Neural progenitor cell (in vitro differentiated cells): ENCODE data around the gene ZFAND3. TPM values are rescaled to one million over a fixed set of nuclear protein-coding genes. Genes with fewer than 3 reads are reported as not detected.

Source experiments
- DNase-seq: peaks from one replicate; pipeline ENCODE4 v3.0.0-alpha.2; 2016; ENCODE audit warnings: low spot score
- H2AFZ ChIP-seq: fragments of 200-600 bp; sonication (generic); replicated peaks from 2 replicates; pipeline ENCODE4 v1.6.1; 2016; ENCODE audit warnings: antibody characterized with exemption
- H3F3A ChIP-seq: fragments of 200-600 bp; sonication (generic); 2 replicates; pipeline ENCODE4 v1.6.1; 2016; ENCODE audit warnings: antibody characterized with exemption, low read depth
- H3K27ac ChIP-seq: fragments of 200-600 bp; sonication (generic); 2 replicates; pipeline ENCODE4 v1.5.1; 2016; ENCODE audit warnings: mild to moderate bottlenecking
- H3K27me3 ChIP-seq: fragments of 200-600 bp; sonication (generic); 2 replicates; pipeline ENCODE4 v1.6.1; 2016; ENCODE audit warnings: mild to moderate bottlenecking, moderate library complexity
- H3K36me3 ChIP-seq: fragments of 200-600 bp; sonication (generic); 2 replicates; pipeline ENCODE4 v1.5.1; 2016
- H3K4me1 ChIP-seq: fragments of 200-600 bp; sonication (generic); 2 replicates; pipeline ENCODE4 v1.6.1; 2016; ENCODE audit warnings: mixed run types
- H3K4me2 ChIP-seq: fragments of 200-600 bp; sonication (generic); 2 replicates; pipeline ENCODE4 v1.6.1; 2016
- H3K4me3 ChIP-seq: fragments of 200-600 bp; sonication (generic); 2 replicates; pipeline ENCODE4 v1.5.1; 2016
- H3K79me2 ChIP-seq: fragments of 200-600 bp; sonication (generic); 2 replicates; pipeline ENCODE4 v1.6.1; 2016; ENCODE audit warnings: low read depth
- H3K9ac ChIP-seq: fragments of 200-600 bp; sonication (generic); 2 replicates; pipeline ENCODE4 v1.6.1; 2016
- H3K9me3 ChIP-seq: fragments of 200-600 bp; sonication (generic); 2 replicates; pipeline ENCODE4 v1.5.1; 2016; ENCODE audit warnings: low read depth
- H4K20me1 ChIP-seq: fragments of 200-600 bp; sonication (generic); 2 replicates; pipeline ENCODE4 v1.6.1; 2016; ENCODE audit warnings: low read depth
- H3K27ac Mint-ChIP-seq: 3 replicates; pipeline ENCODE4 v1.8.0; 2021; ENCODE audit warnings: mixed read lengths
- H3K27me3 Mint-ChIP-seq: 2 replicates; pipeline ENCODE4 v1.8.0; 2022; ENCODE audit warnings: low read depth, mild to moderate bottlenecking, inconsistent platforms, moderate library complexity, mixed read lengths; ENCODE audit not compliant: insufficient read depth
- H3K36me3 Mint-ChIP-seq: 3 replicates; pipeline ENCODE4 v1.8.0; 2021; ENCODE audit warnings: mixed read lengths
- H3K4me1 Mint-ChIP-seq: 3 replicates; pipeline ENCODE4 v1.8.0; 2021; ENCODE audit warnings: mixed read lengths
- H3K4me3 Mint-ChIP-seq: 3 replicates; pipeline ENCODE4 v1.8.0; 2021; ENCODE audit warnings: mild to moderate bottlenecking, moderate library complexity, mixed read lengths
- H3K9me3 Mint-ChIP-seq: 3 replicates; pipeline ENCODE4 v1.8.0; 2020; ENCODE audit warnings: mixed read lengths
- EZH2 ChIP-seq: fragments of 200-600 bp; sonication (generic); IDR thresholded peaks from 2 replicates; pipeline ENCODE4 v1.6.1; 2017; ENCODE audit warnings: antibody characterized with exemption, mild to moderate bottlenecking, moderate library complexity
- EZH2phosphoT487 ChIP-seq: fragments of 200-600 bp; sonication (generic); IDR thresholded peaks from 2 replicates; pipeline ENCODE4 v1.6.1; 2017; ENCODE audit warnings: antibody characterized with exemption
- total RNA-seq: library from RNA; depleted of rRNA; stranded (reverse); fragments of >200 nt; gene quantifications from 2 replicates; pipeline ENCODE4 v1.2.3, GENCODE V29; 2015; ENCODE audit warnings: low replicate concordance
- TF ChIP-seq, protein P1 (sequence below): fragments of 200-600 bp; sonication (generic); IDR thresholded peaks from 2 replicates; pipeline ENCODE4 v1.5.1; 2017; ENCODE audit warnings: antibody characterized with exemption, mild to moderate bottlenecking

The ZFAND3 gene
- total RNA-seq, 1 donor from 2014 or later, result 24.3 TPM

DNA sequence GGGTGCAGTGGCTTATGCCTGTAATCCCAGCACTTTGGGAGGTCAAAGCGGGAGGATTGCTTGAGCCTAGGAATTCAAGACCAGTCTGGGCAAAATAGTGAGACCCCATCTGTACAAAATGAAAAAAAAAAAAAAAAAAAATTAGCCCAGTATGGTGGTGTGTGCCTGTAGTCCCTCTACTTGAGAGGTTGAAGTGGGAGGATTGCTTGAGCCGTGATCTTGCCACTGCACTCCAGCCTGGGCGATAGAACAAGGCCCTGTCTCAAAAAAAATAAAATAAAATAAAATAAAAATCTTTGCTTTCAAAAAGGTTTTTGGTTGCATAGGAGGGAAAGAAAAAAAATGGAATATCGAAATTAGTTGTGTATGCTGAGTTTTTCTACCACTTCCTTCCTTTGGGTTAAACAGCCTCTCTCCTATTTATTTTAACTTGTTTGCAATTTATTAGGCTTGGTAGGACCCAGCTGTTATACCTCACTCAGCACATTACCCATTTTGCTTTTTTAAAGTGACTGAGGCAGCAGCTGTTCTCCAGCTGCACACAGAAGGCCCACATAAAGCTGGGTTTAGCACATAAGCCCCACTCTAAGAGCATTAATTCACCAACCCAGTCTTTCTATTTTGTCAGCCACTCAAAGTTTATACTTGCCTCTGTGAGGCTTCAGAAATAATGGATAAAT lies 152.3 kb downstream of the ZFAND3 start:
- H3K9ac ChIP-seq, result no peak overlapping the region
- H3K4me3 ChIP-seq, result no peak overlapping the region
- Mint-ChIP-seq H3K36me3 (peaks cover 17% of the 10 kb centered on the region), H3K9me3 (peaks cover 37% of the 10 kb centered on the region), H3K4me3 (no peak overlapping the region), H3K27me3 (no peaks in the 10 kb centered on the region), H3K27ac (no peak overlapping the region), H3K4me1 (no peaks in the 10 kb centered on the region)
- no peaks in the 10 kb centered on the region for H3K27me3 ChIP-seq
- no peaks in the 10 kb centered on the region for H3K4me1 ChIP-seq
- peaks cover 96% of the 10 kb centered on the region for H3K79me2 ChIP-seq
- H3F3A ChIP-seq, result no peaks in the 10 kb centered on the region
- no peak overlapping the region for H3K27ac ChIP-seq
- peaks cover 17% of the 10 kb centered on the region for H3K9me3 ChIP-seq
- H4K20me1 ChIP-seq, result no peaks in the 10 kb centered on the region
- no peak overlapping the region for H3K4me2 ChIP-seq
- DNase-seq, result no peak
- no peak for TF ChIP-seq EZH2
- TF ChIP-seq EZH2phosphoT487, result no peak
- TF ChIP-seq, protein P1, sequence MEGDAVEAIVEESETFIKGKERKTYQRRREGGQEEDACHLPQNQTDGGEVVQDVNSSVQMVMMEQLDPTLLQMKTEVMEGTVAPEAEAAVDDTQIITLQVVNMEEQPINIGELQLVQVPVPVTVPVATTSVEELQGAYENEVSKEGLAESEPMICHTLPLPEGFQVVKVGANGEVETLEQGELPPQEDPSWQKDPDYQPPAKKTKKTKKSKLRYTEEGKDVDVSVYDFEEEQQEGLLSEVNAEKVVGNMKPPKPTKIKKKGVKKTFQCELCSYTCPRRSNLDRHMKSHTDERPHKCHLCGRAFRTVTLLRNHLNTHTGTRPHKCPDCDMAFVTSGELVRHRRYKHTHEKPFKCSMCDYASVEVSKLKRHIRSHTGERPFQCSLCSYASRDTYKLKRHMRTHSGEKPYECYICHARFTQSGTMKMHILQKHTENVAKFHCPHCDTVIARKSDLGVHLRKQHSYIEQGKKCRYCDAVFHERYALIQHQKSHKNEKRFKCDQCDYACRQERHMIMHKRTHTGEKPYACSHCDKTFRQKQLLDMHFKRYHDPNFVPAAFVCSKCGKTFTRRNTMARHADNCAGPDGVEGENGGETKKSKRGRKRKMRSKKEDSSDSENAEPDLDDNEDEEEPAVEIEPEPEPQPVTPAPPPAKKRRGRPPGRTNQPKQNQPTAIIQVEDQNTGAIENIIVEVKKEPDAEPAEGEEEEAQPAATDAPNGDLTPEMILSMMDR, result no peak
- peaks cover 14% of the 10 kb centered on the region for H3K36me3 ChIP-seq
- no peak overlapping the region for H2AFZ ChIP-seq

DNA sequence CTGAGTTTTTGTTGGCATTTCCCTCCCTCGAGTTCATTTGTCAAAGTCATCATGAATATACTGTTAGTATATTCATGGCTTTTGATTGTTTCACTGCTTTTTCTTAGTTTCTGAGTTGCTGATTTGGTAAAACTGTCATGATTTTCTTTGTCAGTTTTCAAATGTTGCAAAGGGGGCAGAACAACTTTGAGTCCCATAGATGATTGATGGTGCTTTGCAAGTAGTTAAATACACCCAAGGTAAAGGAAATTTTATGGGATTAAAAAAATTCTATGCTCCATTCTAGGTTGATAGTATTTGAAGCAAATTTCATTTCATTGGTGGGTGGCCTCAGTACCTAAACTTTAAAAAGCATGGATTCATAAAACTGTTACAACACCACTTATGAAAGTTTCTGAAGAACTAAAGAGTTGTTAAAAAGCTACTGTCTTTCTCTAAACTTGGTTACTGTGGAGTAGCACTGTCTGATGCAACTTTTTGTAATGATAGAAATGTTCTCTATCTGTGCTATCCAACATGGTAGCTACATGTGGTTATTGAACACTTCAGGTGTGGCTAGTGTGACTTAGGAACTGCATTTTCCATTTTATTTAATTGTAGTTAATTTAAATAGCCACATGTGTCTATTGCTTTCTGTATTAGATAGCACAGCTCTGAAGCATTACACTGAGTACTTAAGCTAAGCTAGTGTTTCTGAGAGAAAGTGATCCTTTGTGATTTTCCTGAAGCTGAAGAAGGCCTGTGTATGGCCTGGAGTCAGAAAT lies 153.6 kb downstream of the ZFAND3 start:
- H3K4me2 ChIP-seq, result no peak overlapping the region
- no peaks in the 10 kb centered on the region for H3K4me1 Mint-ChIP-seq
- no peak overlapping the region for H3K4me3 Mint-ChIP-seq
- no peak overlapping the region for H3K27ac Mint-ChIP-seq
- DNase-seq, result no peak
- peaks cover 10% of the 10 kb centered on the region for H3K36me3 Mint-ChIP-seq
- no peak overlapping the region for H3K9ac ChIP-seq
- H4K20me1 ChIP-seq, result no peaks in the 10 kb centered on the region
- no peak overlapping the region for H3K27ac ChIP-seq
- H2AFZ ChIP-seq, result no peak overlapping the region
- no peaks in the 10 kb centered on the region for H3K4me1 ChIP-seq
- H3K9me3 ChIP-seq, result peaks cover 9% of the 10 kb centered on the region
- H3K4me3 ChIP-seq, result no peak overlapping the region
- H3K36me3 ChIP-seq, result peaks cover 6% of the 10 kb centered on the region
- peaks cover 30% of the 10 kb centered on the region for H3K9me3 Mint-ChIP-seq
- H3F3A ChIP-seq, result no peaks in the 10 kb centered on the region
- H3K27me3 ChIP-seq, result no peaks in the 10 kb centered on the region
- no peaks in the 10 kb centered on the region for H3K27me3 Mint-ChIP-seq
- H3K79me2 ChIP-seq, result peaks cover 96% of the 10 kb centered on the region
- TF ChIP-seq, protein P1, result no peak
- no peak for TF ChIP-seq EZH2phosphoT487

DNA sequence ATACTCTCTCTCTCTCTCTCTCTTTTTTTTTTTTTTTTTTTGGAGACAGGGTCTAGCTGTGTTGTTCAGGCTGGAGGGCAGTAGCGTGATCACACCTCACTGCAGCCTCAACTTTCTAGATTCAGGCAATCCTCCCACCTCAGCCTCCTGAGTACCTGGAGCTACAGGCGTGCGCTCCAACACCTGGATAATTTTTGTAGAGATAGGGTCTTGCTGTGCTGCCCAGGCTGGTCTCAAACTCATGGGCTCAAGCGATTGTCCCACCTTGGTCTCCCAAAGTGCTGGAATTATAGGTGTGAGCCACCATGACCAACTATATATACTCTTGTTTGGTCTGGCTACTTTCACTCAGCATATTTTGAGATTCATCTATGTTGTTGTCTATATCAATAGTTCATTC lies 154.9 kb downstream of the ZFAND3 start:
- no peaks in the 10 kb centered on the region for H3K27me3 Mint-ChIP-seq
- peaks cover 3% of the 10 kb centered on the region for H3K4me1 ChIP-seq
- H2AFZ ChIP-seq, result no peak overlapping the region
- no peaks in the 10 kb centered on the region for H3K27me3 ChIP-seq
- H3K9me3 Mint-ChIP-seq, result peaks cover 25% of the 10 kb centered on the region
- no peaks in the 10 kb centered on the region for H3F3A ChIP-seq
- no peak overlapping the region for H3K27ac ChIP-seq
- no peak overlapping the region for H3K4me2 ChIP-seq
- H3K36me3 Mint-ChIP-seq, result peaks cover 9% of the 10 kb centered on the region
- H3K4me3 Mint-ChIP-seq, result no peak overlapping the region
- peaks cover under 1% of the 10 kb centered on the region for H3K4me1 Mint-ChIP-seq
- peaks cover 7% of the 10 kb centered on the region for H4K20me1 ChIP-seq
- H3K79me2 ChIP-seq, result peaks cover 99% of the 10 kb centered on the region
- no peak overlapping the region for H3K4me3 ChIP-seq
- peaks cover 6% of the 10 kb centered on the region for H3K36me3 ChIP-seq
- no peak for DNase-seq
- H3K9me3 ChIP-seq, result peaks cover 9% of the 10 kb centered on the region
- H3K27ac Mint-ChIP-seq, result no peak overlapping the region
- TF ChIP-seq, protein P1, result no peak
- no peak for TF ChIP-seq EZH2
- TF ChIP-seq EZH2phosphoT487, result no peak
- no peak overlapping the region for H3K9ac ChIP-seq
